Fibroblast of lung (primary cell): ENCODE data around the gene SNRK. TPM values are rescaled to one million over a fixed set of nuclear protein-coding genes. Genes with fewer than 3 reads are reported as not detected.
A peak's percentile ranks its signal among the peaks of the same experiment; 100 is the strongest.

Source experiments
- DNase-seq, 2 donors: peaks; one replicate each; pipeline versions ENCODE4 v3.0.0 to v3.0.0-alpha.2; 2010; ENCODE audit warnings: low read depth in 2 of 2
- H2AFZ ChIP-seq: 2 replicates; pipeline ENCODE4 v1.5.1; 2012; ENCODE audit warnings: low read length, control low read depth, inconsistent platforms
- H3K27ac ChIP-seq: 2 replicates; pipeline ENCODE4 v1.5.1; 2011; ENCODE audit warnings: low read length, control low read depth; ENCODE audit not compliant: insufficient read depth
- H3K27me3 ChIP-seq: 2 replicates; pipeline ENCODE4 v1.5.1; 2011; ENCODE audit warnings: mild to moderate bottlenecking, low read length; ENCODE audit not compliant: control insufficient read depth, insufficient read depth
- H3K36me3 ChIP-seq: 2 replicates; pipeline ENCODE4 v1.5.1; 2011; ENCODE audit warnings: low read length; ENCODE audit not compliant: control insufficient read depth, insufficient read depth
- H3K4me1 ChIP-seq: 2 replicates; pipeline ENCODE4 v1.5.1; 2011; ENCODE audit warnings: low read length; ENCODE audit not compliant: control insufficient read depth, insufficient read depth; ENCODE audit errors: extremely low read depth
- H3K4me2 ChIP-seq: 2 replicates; pipeline ENCODE4 v1.5.1; 2011; ENCODE audit warnings: low read length, control low read depth; ENCODE audit not compliant: insufficient read depth; ENCODE audit errors: extremely low read depth
- H3K4me3 ChIP-seq, 4 experiments: fragments of 200-600 bp in 1 of 4; sonication (generic) in 1 of 4; replicated peaks in 1 of 4; 2 replicates each; pipeline ENCODE4 v1.5.1; 2011 to 2016; ENCODE audit warnings: low read length in 4 of 4, low read depth in 3 of 4, mild to moderate bottlenecking in 3 of 4, control low read depth in 2 of 4, inconsistent platforms in 1 of 4, mixed read lengths in 1 of 4; ENCODE audit not compliant: insufficient read depth in 1 of 4; ENCODE audit errors: control extremely low read depth in 1 of 4
- H3K79me2 ChIP-seq: 2 replicates; pipeline ENCODE4 v1.5.1; 2012; ENCODE audit warnings: mild to moderate bottlenecking, low read length, inconsistent platforms; ENCODE audit not compliant: control insufficient read depth, insufficient read depth
- H3K9ac ChIP-seq: 2 replicates; pipeline ENCODE4 v1.5.1; 2011; ENCODE audit warnings: mild to moderate bottlenecking, low read length, control low read depth; ENCODE audit not compliant: insufficient read depth
- H3K9me3 ChIP-seq: 2 replicates; pipeline ENCODE4 v1.5.1; 2012; ENCODE audit warnings: low read depth, low read length; ENCODE audit not compliant: control insufficient read depth, insufficient read depth
- H4K20me1 ChIP-seq: 2 replicates; pipeline ENCODE4 v1.5.1; 2011; ENCODE audit warnings: low read length; ENCODE audit not compliant: control insufficient read depth, insufficient read depth; ENCODE audit errors: extremely low read depth
- EZH2 ChIP-seq: IDR thresholded peaks from 2 replicates; pipeline ENCODE4 v1.5.1; 2012; ENCODE audit warnings: low read length, control low read depth, mild to moderate bottlenecking; ENCODE audit errors: missing control alignments
- polyA plus RNA-seq, 2 donors: library from polyadenylated mRNA; depleted of rRNA in 1 of 2; stranded (reverse) in 1 of 2; unstranded in 1 of 2; fragments of >200 nt; gene quantifications; 2 replicates each; pipeline ENCODE4 v1.2.1, GENCODE V29; 2011 to 2012; ENCODE audit warnings: missing spikeins in 1 of 2
- total RNA-seq: library from RNA; depleted of rRNA; stranded (reverse); fragments of >200 nt; gene quantifications from 2 replicates; pipeline ENCODE4 v1.2.1, GENCODE V29; 2014
- TF ChIP-seq, protein P1 (sequence below), 2 donors: IDR thresholded peaks in 1 of 2; conservative IDR thresholded peaks in 1 of 2; 1 replicate in 1 of 2; 2 replicates in 1 of 2; pipeline ENCODE4 v1.5.1; 2011 to 2012; ENCODE audit warnings: low read length in 2 of 2, control low read depth in 1 of 2, inconsistent platforms in 1 of 2, low read depth in 1 of 2, mild to moderate bottlenecking in 1 of 2

The SNRK gene
- total and polyA plus RNA-seq, 2 donors (not counting 1 experiment from before 2014, with no cell fraction given): 11.9 to 22.6 TPM

DNA sequence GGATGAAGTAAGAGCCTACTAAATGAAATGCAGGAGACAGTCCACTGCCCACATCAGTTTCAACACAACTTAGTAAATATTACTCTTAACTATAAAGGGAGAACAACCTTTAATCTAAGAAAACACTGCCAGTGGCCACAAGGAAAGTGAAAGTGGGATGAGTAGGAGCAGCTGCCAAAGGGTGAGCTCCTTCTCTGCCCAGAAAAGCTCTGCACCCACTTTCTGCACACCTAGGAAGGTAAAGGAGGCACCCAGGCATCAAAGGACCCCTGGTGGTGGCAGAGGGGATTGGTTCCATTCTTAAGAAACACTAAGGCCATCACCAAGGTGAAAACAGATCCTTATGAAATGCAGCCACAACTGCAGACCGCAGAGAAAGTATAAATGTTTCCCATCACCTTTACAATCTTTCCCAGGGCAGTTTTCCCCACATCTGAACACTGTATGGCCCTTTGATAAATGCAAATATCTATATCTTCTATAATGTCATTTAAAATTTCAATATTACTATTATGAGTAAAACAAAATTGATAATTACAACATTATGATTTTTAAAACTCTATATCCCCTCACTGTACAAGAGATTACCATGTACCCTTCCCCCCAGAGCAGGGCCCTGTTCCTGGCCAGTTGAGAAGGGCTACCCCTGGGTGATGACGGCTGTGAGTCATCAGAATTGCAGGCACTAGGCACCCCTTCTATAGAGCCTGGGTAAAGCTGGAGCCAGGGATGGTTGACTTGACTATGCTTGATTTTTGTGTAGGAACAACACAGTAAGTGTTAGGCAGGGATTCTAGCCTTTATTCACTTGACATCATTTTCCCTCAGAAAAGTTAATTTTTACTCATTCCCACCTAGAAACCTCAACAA lies 92.0 kb downstream of the SNRK start:
- Histone ChIP-seq H3K9me3 (no peaks in the 10 kb centered on the region), H3K36me3 (no peaks in the 10 kb centered on the region), H3K4me3 (no peak overlapping the region), H3K9ac (no peak overlapping the region), H2AFZ (no peak overlapping the region), H3K4me2 (no peak overlapping the region), H3K4me1 (peaks cover 5% of the 10 kb centered on the region), H3K27ac (no peak overlapping the region), H4K20me1 (no peaks in the 10 kb centered on the region), H3K79me2 (no peaks in the 10 kb centered on the region), H3K27me3 (no peaks in the 10 kb centered on the region)
- TF ChIP-seq, protein P1, sequence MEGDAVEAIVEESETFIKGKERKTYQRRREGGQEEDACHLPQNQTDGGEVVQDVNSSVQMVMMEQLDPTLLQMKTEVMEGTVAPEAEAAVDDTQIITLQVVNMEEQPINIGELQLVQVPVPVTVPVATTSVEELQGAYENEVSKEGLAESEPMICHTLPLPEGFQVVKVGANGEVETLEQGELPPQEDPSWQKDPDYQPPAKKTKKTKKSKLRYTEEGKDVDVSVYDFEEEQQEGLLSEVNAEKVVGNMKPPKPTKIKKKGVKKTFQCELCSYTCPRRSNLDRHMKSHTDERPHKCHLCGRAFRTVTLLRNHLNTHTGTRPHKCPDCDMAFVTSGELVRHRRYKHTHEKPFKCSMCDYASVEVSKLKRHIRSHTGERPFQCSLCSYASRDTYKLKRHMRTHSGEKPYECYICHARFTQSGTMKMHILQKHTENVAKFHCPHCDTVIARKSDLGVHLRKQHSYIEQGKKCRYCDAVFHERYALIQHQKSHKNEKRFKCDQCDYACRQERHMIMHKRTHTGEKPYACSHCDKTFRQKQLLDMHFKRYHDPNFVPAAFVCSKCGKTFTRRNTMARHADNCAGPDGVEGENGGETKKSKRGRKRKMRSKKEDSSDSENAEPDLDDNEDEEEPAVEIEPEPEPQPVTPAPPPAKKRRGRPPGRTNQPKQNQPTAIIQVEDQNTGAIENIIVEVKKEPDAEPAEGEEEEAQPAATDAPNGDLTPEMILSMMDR (conservative IDR thresholded peaks at IDR 0.05 in 1 of 2, IDR thresholded peaks at IDR 0.05 in 1 of 2; ENCODE audit: low read depth in 1 of 2, low read length in 2 of 2): peak; percentile 52 to 70
- no peak for TF ChIP-seq EZH2
- DNase-seq: peak; percentile 31 to 37

DNA sequence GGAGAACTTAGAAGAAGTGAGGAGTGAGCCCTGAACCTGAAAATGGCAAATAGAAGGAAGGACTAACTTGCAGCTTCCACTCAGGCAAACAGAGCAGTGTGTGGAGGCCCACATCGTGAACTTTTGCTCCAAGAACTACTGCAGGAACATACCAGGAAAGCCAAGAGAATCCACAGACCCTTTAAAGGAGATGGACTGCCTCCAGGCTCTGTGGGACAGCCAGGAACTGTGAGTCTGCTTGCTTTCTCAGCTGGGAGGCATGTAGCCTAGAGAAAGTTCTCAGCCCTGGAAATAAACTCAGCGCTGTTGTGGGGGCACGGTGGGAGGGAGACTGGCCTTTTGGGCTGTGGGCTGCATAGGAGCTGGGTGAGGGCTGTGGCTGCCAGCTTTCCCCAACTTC lies 93.0 kb downstream of the SNRK start:
- H4K20me1 ChIP-seq: no peaks in the 10 kb centered on the region
- no peak overlapping the region for H3K27ac ChIP-seq
- H3K79me2 ChIP-seq: no peaks in the 10 kb centered on the region
- no peaks in the 10 kb centered on the region for H3K27me3 ChIP-seq
- peaks cover 5% of the 10 kb centered on the region for H3K4me1 ChIP-seq
- H3K9ac ChIP-seq: no peak overlapping the region
- no peak overlapping the region for H3K4me2 ChIP-seq
- H2AFZ ChIP-seq: no peak overlapping the region
- DNase-seq: peak; percentile 82
- H3K36me3 ChIP-seq: no peaks in the 10 kb centered on the region
- no peak overlapping the region for H3K4me3 ChIP-seq
- H3K9me3 ChIP-seq: no peaks in the 10 kb centered on the region
- TF ChIP-seq, protein P1 (conservative IDR thresholded peaks at IDR 0.05 in 1 of 2, IDR thresholded peaks at IDR 0.05 in 1 of 2; ENCODE audit: low read depth in 1 of 2, low read length in 2 of 2): no peak
- TF ChIP-seq EZH2: no peak

DNA sequence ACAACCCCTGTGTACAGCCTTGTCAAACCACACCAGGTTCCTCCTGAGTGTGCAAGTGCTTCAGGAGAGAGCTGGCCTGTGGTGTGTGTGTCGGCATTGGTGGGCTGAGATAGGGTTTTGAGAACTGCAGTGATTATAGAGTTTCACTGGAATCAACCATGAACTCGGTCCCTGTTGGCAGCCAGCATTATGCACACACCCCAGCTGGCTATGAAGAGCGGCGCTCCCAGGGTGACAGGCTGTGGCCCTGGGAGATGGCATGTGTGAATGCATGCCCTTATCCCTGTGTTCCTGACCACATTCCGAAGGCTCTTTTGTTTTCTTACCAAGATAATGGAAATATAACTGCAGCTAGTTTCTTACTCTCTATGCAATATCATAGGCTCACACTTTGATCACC lies 101.8 kb downstream of the SNRK start:
- no peaks in the 10 kb centered on the region for H3K79me2 ChIP-seq
- no peaks in the 10 kb centered on the region for H3K9me3 ChIP-seq
- no peaks in the 10 kb centered on the region for H3K27me3 ChIP-seq
- H3K9ac ChIP-seq: no peak overlapping the region
- H2AFZ ChIP-seq: no peak overlapping the region
- no peak for DNase-seq
- H3K4me1 ChIP-seq: peaks cover 8% of the 10 kb centered on the region
- no peak overlapping the region for H3K4me3 ChIP-seq
- no peaks in the 10 kb centered on the region for H4K20me1 ChIP-seq
- TF ChIP-seq, protein P1 (conservative IDR thresholded peaks at IDR 0.05 in 1 of 2, IDR thresholded peaks at IDR 0.05 in 1 of 2; ENCODE audit: low read depth in 1 of 2, low read length in 2 of 2): no peak
- TF ChIP-seq EZH2: no peak
- no peaks in the 10 kb centered on the region for H3K36me3 ChIP-seq
- no peak overlapping the region for H3K4me2 ChIP-seq
- H3K27ac ChIP-seq: no peak overlapping the region
